Heart right ventricle (tissue), 16 donors: ENCODE results near the gene SLIT3. TPM values are rescaled to one million over a fixed set of nuclear protein-coding genes. Genes with fewer than 3 reads are reported as not detected.

Experiments
- ATAC-seq, 8 donors: fragments of 200-7000 bp; cut with Tn5 transposase; one replicate each; pipeline ENCODE4 v1.9.1; 2020; ENCODE audit warnings: mild to moderate bottlenecking in 8 of 8, moderate library complexity in 8 of 8, moderate number of reproducible peaks in 1 of 8
- DNase-seq, 2 donors: peaks; one replicate each; pipeline ENCODE4 v3.0.0-alpha.2; 2020
- H3K27ac ChIP-seq, 10 donors: fragments of 200-600 bp; sonication (generic) in 2 of 10; one replicate each; pipeline versions ENCODE4 v1.5.0 to v1.8.0; 2020 to 2022; ENCODE audit warnings: mild to moderate bottlenecking in 3 of 10
- H3K27me3 ChIP-seq, 7 donors: fragments of 200-600 bp; one replicate each; pipeline ENCODE4 v1.8.0; 2021 to 2022; ENCODE audit warnings: mild to moderate bottlenecking in 2 of 7
- H3K36me3 ChIP-seq, 9 donors: fragments of 200-600 bp; sonication (generic) in 1 of 9; one replicate each; pipeline versions ENCODE4 v1.5.0 to v1.8.0; 2020 to 2022; ENCODE audit warnings: mild to moderate bottlenecking in 2 of 9
- H3K4me1 ChIP-seq, 9 donors: fragments of 200-600 bp; sonication (generic) in 1 of 9; one replicate each; pipeline versions ENCODE4 v1.5.0 to v1.8.0; 2020 to 2022; ENCODE audit warnings: mild to moderate bottlenecking in 4 of 9
- H3K4me3 ChIP-seq, 10 donors: fragments of 200-600 bp; sonication (generic) in 2 of 10; one replicate each; pipeline versions ENCODE4 v1.5.0 to v1.8.0; 2020 to 2022; ENCODE audit warnings: mild to moderate bottlenecking in 7 of 10, moderate library complexity in 2 of 10
- H3K9me3 ChIP-seq, 11 donors: fragments of 200-600 bp in 10 of 11; sonication (generic) in 2 of 11; one replicate each; pipeline versions ENCODE4 v1.5.0 to v1.8.0; 2013 to 2022; ENCODE audit warnings: mild to moderate bottlenecking in 2 of 11, control low read depth in 1 of 11, moderate library complexity in 1 of 11
- WGBS, 2 donors: extraction: QIAGEN DNeasy Blood & Tissue Kit; methylation state at CpG; one replicate each; pipeline ENCODE4 v1.1.7; 2013; ENCODE audit warnings: inconsistent platforms in 1 of 2; 5-methylcytosine and 5-hydroxymethylcytosine counted together
- intact Hi-C, 10 donors: fragments of 100-400 bp; cut with DNase I; formaldehyde crosslinking; loops; one replicate each; pipeline versions ENCODE4 v1.11.1 to v1.14.2; 2022
- polyA plus RNA-seq, 2 donors: library from polyadenylated mRNA; stranded (reverse); fragments of 200-250 nt; gene quantifications; one replicate each; pipeline ENCODE4 v1.2.3, GENCODE V29; 2013
- total RNA-seq, 10 donors: library from RNA; stranded (reverse); fragmentation: NEBNext Ultra II Directional in 3 of 10; extraction: Animal tissue kit (Norgen Biotek cat#: 25700) in 3 of 10; gene quantifications; one replicate each; pipeline versions ENCODE4 v1.2.1 to v1.2.4, GENCODE V29; 2021 to 2023
- TF ChIP-seq, protein P1 (sequence below), 9 donors: fragments of 200-600 bp; sonication (generic) in 2 of 9; IDR thresholded peaks; one replicate each; pipeline versions ENCODE4 v1.5.0 to v1.8.0; 2021 to 2022; ENCODE audit warnings: antibody characterized with exemption in 9 of 9, mild to moderate bottlenecking in 5 of 9, moderate library complexity in 1 of 9
- donor health status: Arrhythmogenic right ventricular cardiomyopathy.
- donor health status: ischemic (EF 13 %, LVEDD 7.1; RV severe dilation, severe dysfunction).
- donor health status: healthy with polysubstance abuse.
- donor health status: DM: no; HTN: yes; CAD: no.
- donor health status: DM: no; HTN: no; CAD: no.
- donor health status: ischemic (EF 25% LVEDD 6.9; RV normal size, moderate dysfunction).
- donor health status: ischemic (EF 25% LVEDD 5.7; RV mildly dilated, moderate dysfunction).
- donor health status: healthy.
- donor health status: DM: yes; HTN: yes; CAD: no.
- donor health status: Ischemic cardiomyopathy.
- donor health status: ischemic (EF 35%, LVEDD 5.7; RV mildly dilated, moderate dysfunction).
- donor health status: nonischemic (EF 11% LVEDD 7.7; RV severe dilation, severe dysfunction).
- donor health status: DM: yes; HTN: yes; CAD: no.
- donor health status: PGD.
- donor health status: ischemic (EF 29% LVEDD 5.4; RV normal size, mild dysfunction).
- donor health status: nonischemic (EF 23%, LVEDD 6.1; RV moderate dilation, normal function).

The SLIT3 gene
- total and polyA plus RNA-seq, 12 donors, result 2.0 to 29.2 (median 12.1) TPM

DNA sequence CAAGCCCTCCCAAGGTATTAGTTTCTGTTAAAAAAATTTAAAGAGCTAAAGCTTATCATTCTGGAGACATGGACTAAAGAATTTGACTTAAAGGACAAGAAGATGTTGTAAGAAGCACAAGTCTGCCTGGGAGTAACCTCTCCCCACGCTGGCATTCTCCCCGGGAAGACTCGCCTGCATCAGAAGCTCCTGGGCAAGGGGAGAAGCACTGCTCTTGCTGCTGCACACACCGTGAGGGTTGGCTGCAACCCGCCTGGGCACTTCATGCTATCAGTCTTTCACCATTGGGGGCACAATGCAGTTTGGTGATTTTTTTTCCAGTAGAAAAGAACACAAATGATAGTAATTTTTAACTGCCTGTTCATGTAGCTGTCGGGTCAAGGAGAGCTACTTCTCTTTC, 529.3 kb downstream of the SLIT3 start:
- ATAC-seq (no peak), DNase-seq (no peak)
- Histone ChIP-seq H3K36me3 (peaks cover 0 to 3% (median 0%) of the 10 kb centered on the region in 9 donors), H3K27me3 (no peaks in the 10 kb centered on the region), H3K9me3 (no peaks in the 10 kb centered on the region), H3K4me1 (no peaks in the 10 kb centered on the region), H3K27ac (no peak overlapping the region), H3K4me3 (no peak overlapping the region)
- WGBS, 2 donors, result 86 to 89% methylated on average over 6 of the region's 6 CpGs
- intact Hi-C loops, result no loop called here
- TF ChIP-seq, protein P1, sequence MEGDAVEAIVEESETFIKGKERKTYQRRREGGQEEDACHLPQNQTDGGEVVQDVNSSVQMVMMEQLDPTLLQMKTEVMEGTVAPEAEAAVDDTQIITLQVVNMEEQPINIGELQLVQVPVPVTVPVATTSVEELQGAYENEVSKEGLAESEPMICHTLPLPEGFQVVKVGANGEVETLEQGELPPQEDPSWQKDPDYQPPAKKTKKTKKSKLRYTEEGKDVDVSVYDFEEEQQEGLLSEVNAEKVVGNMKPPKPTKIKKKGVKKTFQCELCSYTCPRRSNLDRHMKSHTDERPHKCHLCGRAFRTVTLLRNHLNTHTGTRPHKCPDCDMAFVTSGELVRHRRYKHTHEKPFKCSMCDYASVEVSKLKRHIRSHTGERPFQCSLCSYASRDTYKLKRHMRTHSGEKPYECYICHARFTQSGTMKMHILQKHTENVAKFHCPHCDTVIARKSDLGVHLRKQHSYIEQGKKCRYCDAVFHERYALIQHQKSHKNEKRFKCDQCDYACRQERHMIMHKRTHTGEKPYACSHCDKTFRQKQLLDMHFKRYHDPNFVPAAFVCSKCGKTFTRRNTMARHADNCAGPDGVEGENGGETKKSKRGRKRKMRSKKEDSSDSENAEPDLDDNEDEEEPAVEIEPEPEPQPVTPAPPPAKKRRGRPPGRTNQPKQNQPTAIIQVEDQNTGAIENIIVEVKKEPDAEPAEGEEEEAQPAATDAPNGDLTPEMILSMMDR (IDR thresholded peaks at IDR 0.05), result no peak

DNA sequence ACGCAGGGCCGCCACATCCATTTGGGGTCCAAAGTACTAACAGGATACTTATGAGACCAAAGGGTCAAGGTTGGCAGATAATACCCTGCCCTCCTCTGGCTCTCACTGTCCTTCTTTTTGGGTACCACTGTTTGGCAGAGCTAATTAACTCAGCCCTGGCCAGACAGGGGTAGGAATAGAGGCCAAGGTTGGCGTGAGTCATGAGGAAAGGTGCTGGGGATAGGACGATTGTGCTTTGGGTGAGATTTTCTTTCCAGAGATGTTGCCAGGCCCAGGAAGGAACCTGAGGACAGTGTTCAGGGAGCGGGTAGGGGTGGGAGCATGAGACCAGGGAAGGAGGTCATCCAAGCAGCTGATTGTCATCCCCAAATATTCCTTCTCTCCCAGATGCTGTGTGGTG, 529.9 kb downstream of the SLIT3 start:
- intact Hi-C loops, result no loop called here
- H3K4me3 ChIP-seq, result no peak overlapping the region
- no peak for ATAC-seq
- WGBS, 2 donors, result 84 to 97% methylated on average over 5 of the region's 5 CpGs
- DNase-seq, result no peak
- H3K9me3 ChIP-seq, result no peaks in the 10 kb centered on the region
- peaks cover 0 to 3% (median 0%) of the 10 kb centered on the region in 9 donors for H3K36me3 ChIP-seq
- TF ChIP-seq, protein P1 (IDR thresholded peaks at IDR 0.05), result no peak
- no peaks in the 10 kb centered on the region for H3K27me3 ChIP-seq
- no peak overlapping the region for H3K27ac ChIP-seq
- H3K4me1 ChIP-seq, result no peaks in the 10 kb centered on the region

DNA sequence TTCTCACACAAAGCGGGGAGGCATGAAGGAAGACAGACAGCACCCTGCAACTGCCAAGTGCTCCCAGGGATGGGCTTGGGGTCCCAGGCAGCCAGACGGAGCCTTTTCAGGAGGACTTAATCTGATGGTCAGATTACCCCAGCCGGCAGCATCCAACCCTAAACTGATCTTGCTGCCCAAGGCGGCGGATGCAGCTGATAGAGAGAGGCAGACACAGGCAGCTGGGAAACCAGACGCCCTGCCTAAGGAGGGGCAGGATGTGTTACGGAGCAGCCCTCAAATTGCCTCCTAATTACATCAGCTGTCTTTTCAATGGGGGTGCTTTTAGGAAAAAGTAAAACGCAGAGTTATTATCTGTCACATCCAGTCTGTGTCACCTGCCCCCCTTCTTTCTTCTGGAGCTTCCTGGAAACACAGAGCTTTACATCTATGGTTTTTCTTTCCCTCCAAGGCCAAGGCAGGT, 530.9 kb downstream of the SLIT3 start:
- WGBS, 2 donors, result 60 to 73% methylated on average over 8 of the region's 8 CpGs
- intact Hi-C loops, result no loop called here
- Histone ChIP-seq H3K27ac (no peak overlapping the region), H3K27me3 (no peaks in the 10 kb centered on the region), H3K9me3 (no peaks in the 10 kb centered on the region), H3K4me3 (no peak overlapping the region), H3K36me3 (peaks cover 0 to 3% (median 0%) of the 10 kb centered on the region in 9 donors), H3K4me1 (peaks cover 0 to 2% (median 0%) of the 10 kb centered on the region in 9 donors)
- TF ChIP-seq, protein P1 (IDR thresholded peaks at IDR 0.05), result no peak
- ATAC-seq, result no peak
- no peak for DNase-seq

DNA sequence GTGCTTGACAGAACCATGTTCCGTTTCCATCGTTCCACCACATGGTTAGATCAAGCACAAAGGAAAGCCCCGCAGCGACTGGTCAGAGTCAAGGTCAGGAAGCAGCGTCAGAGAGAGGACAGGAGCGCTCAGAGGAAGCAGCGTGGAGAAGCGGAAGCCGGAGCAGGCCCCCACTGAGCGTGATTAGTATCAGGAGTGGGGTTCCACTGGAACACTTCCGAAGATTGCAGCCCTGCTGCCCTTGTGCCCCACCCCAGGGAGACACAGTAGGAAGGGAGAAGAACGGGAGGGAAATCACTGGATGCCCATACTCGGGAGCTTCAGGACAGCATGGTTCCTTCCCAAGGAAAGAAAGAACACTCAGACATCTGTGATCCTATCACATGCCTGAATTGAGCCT, 532.8 kb downstream of the SLIT3 start:
- H3K9me3 ChIP-seq, result no peaks in the 10 kb centered on the region
- H3K4me1 ChIP-seq, result peaks cover 0 to 5% (median 0%) of the 10 kb centered on the region in 9 donors
- H3K36me3 ChIP-seq, result no peaks in the 10 kb centered on the region
- ATAC-seq (no peak), DNase-seq (no peak)
- no peaks in the 10 kb centered on the region for H3K27me3 ChIP-seq
- TF ChIP-seq, protein P1 (IDR thresholded peaks at IDR 0.05), result no peak
- intact Hi-C loops, result no loop called here
- H3K4me3 ChIP-seq, result no peak overlapping the region
- WGBS, 2 donors, result 87 to 95% methylated on average over 13 of the region's 13 CpGs
- no peak overlapping the region for H3K27ac ChIP-seq
